Stimulated activated naive CD4-positive, alpha-beta T cell treated with Interleukin-2 at 50 U/mL for 16 hours (primary cell): ENCODE data around the gene LRRN3.
"Not testable (repeated sequence)": the region's sequence is repeated elsewhere in the genome, so short reads cannot be mapped to it uniquely, and the experiment has no call there.

ENCODE experiments used
- DNase-seq: peaks from one replicate; lab custom pipeline; 2025; lab: John Stamatoyannopoulos, UW

The LRRN3 gene

DNA sequence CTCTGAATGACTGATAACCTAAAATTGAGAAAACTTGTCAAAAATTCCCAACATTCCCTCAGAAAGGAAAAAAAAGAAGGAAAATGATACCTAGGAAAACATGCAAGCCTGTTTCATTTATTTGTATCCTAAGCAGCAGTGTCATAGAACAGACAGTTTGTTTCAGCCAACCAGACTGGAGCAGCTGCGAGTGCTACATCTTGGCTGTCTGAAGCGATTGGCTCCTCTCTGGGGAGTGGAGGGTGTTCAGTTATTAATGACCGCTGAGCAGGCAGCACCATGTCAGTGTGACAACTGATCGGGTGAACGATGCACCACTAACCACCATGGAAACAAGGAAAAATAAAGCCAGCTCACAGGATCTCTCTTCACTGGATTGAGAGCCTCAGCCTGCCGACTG, at the start of gene LRRN3:
Gene LRRN3 (plus strand): TSS at position 282 of the 400 bp plus-strand sequence. CDS start 31,646 bp downstream, outside the sequence.
- DNase-seq, result no peak

DNA sequence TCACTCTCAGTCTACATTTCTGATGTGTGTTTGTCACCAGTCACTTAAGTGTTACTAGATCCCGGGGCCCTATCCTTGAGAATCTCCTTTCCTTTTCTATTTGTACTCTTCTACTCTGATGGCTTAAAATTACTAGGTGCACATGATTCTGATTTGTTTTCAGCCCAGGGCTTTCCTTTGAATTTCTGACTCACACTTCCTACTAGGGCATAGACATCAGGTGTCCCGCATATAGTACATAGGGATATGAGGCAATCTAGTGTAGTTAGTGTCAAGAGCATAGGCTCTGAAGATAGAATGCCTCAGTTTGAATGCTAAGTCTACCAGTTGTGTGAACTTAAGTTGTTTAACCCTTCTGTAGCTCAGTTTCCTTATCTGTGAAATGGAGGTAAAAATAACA, 49.4 kb upstream of the LRRN3 start:
- DNase-seq, result no peak

DNA sequence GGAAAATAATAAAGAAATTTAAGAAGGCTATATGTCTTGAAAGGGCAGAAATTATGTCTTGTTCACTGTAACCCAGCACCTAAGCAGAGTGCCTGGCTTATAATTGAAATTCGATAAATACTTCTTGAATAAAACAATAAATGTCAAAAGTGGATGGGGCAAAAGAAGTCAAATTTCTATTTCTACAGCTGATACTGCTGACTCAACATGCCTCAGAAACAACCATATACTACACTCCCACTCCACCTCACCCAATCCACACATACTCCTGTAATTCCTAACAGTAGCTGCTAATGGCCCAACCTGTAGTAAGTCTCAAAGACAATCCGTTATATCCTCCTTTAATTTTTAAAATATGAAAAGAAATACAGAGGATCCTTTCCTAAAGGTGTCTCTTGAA, 48.1 kb upstream of the LRRN3 start:
- no peak for DNase-seq

DNA sequence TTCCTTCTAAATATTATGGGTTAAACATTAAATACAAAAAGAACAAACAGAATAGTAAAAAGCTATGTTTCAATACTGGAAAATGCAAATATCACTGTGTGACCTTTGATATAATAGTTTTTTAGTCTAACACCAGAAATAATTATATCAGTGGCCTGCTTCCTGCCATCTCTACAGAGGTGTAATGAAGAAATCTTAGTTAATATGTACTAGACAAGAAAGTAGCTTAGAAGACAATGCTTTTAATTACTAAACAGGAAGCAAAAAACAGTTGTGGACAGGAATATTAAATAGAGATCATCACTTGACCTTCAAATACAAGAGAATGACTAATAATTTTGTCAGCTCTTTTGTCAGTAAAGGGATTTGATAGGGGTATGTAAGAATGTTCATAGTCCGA, 47.4 kb upstream of the LRRN3 start:
- no peak for DNase-seq

DNA sequence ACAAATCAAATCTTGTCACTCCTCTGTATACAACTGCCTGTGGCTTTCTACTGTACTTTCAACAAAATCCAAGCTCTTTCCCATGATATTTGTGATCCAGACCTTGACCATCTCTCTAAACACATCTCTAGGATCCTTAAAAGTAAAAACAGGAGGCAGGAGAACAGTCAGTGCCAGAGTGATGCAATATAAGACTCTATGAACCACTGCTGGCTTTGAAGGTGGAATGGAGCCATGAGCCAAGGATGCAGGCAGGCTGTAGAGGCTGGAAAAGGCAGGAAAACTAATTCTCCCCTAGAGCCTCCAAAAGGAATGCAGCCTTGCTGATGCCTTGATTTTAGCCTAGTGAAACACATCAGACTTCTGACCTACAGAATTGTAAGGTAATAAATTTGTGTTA, 45.5 kb upstream of the LRRN3 start:
- no peak for DNase-seq

DNA sequence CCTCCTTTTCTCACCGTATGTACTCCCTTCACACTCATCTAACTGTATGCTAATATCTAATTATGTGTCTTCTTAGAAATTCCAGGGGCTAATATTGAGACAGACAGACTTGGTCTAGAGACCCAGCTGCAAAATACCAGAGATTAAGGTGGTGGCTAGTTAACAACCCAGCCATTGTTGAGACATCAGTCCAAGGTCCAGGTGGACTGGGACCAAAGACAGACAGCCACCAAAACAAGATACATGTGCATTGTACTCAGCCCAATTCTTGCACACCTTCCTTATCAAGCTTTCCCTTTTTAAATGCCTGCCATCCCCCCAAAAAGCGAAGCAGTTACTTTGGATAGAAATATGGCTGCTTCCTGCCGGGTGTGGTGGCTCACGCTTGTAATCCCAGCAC, 43.3 kb upstream of the LRRN3 start:
- no peak for DNase-seq

DNA sequence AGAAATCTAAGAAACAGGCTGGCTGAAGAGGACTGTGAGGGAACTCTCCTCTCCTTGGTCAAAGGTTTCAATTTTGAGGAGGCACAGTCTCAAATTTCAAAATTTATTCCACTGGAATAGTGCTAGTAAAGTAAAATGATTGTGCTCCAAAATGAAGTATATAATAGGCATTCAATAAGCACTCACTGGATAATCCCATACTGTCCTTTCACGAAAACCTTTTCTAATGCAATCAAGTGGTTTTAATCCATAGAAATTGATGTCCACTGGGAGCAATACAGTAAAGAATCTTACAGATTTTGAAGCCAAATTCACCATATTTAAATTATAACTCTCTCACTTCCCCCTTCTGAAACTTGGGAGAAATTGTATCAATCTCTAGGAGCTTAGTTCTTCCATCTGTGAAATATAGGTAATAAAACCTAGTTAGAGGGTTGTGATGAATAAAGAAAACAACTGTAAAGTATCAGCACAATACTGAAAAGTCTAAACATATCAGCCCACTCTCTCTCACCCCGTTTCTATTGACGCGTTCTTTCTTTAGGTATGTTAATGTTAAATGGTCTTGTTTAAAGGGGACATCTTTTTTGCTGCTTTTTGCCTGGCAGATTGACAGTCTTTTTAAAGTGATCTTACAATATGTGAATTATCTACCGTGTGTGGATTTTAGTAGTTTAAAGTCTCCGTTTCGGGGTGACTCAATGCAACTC, 40.8 kb upstream of the LRRN3 start:
- no peak for DNase-seq

DNA sequence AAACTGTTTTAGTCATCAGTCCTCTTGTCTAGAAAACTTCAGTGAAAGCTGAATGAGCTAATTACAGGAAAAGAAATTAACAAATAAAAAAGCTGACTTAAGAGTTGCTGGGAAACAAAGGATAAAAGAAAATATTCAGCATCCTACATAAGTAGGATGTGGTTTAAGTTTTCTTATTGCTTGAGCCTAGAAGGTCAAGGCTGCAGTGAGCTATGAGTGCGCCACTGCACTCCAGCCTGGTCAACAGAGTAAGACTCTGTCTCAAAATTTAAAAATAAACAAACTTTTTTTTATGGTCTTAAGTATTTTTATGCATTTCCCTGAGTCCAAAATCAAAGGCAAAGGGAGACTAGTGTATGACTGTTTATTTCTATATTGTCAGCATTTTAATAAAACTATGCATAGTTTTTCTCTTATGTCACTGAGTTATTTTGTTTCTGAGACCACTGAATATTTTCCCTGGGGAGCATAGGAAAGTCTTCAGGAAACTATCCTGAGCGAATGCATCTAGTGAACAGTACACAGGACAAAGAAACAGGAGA, 40.0 kb upstream of the LRRN3 start:
- DNase-seq, result no peak

DNA sequence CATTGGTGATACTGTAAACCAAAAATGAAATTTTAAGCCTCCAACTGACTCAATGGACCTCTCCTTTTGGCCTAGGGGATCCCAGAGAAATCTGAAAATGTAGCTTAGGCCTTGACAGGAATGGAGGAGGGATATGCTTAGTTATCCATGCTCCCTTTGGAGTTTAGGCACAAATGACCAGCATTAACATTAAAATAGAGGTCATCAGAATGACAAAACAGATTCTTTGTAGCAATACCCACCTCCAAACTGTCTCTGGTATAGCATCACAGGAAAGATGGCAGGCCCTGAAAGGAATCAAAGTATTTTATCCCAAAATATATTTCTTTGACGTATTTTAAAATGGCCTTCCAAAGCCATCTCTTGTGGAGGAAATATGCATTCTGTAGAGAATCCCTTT, 39.1 kb upstream of the LRRN3 start:
- DNase-seq, result no peak

DNA sequence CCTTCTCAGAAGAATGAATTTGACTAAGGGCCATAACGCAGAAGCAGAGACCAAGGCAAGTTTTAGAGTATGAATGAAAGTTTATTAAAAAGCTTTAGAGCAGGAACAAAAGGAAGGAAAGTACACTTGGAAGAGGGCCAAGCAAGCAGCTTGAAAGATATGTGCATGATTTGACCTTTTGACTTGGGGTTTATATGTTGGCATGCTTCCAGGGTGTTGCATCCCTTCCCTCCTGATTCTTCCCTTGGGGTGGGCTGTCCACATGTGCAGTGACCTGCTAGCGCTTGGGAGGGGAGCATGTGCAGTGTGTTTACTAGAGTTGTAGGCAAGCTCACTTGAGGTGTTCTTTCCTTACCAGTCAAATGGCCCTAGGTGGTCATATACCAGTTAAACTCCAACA, 37.9 kb upstream of the LRRN3 start:
- DNase-seq, result no peak

DNA sequence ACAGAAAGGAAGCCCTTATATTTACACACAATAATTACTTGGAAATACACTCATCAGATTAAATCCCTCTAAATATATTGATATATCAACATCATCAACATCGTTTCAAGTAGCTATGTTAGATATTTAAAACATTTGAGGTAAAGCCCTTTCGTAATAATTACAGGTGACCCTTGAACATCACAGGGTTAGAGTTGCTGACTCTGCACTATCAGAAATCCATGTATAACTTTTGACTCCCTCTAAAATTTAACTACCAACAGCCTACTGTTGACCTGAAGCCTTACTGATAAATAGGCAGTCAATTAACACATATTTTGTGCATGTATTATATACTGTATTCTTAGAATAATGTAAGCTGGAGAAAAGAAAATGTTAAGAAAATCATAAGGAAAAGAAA, 34.6 kb upstream of the LRRN3 start:
- no peak for DNase-seq

DNA sequence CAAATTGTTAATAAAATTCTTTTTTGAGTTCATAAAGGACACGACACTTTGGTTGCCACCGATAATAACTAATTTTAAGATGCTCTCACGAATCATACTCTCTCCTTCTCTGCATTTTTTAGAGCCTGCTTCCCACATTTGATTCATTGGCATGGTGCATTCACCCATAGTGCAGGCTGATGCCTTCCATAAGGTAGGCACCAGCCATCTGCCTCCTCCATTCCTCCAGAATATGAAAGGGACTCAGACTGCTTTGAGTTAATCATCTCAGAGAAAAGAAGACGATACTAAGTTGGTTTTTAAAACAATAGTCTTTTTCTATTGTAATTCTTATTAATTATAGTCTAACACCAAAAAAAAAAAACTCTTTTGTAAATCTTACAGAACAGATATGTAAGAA, 33.9 kb upstream of the LRRN3 start:
- no peak for DNase-seq

DNA sequence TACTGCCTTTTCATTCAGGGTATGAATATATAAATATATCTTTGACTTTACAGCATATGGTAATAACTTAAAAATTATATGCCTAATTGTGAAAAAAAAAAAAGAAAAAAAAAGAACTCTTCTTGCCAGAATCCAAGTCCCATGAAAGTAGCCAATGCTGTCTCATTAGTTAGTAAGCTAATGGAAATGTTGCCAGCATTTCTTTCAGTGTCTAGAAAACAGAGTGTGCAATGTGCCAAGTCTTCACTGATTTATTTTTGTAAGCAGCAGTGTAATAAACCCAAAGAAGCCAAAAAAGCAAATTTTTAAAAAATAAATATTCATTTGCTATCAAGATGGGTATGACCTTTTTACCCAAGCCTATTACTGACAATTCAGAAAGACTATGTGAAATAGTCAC, 31.1 kb upstream of the LRRN3 start:
- DNase-seq, result no peak

DNA sequence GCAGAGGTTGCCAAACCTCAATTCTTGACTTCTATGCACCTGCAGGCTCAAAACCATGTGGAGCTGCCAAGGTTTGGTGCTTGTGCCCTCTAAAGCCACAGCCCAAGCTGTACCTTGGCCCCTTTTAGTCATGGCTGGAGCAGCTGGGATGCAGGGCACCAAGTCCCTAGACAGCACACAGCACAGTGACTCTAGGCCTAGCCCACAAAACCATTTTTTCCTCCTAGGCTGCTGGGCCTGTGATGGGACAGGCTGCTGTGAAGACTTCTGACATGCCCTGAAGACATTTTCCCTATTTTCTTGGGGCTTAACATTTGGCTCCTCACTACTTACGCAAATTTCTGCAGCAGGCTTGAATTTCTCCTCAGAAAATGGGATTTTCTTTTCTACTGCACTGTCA, 27.8 kb upstream of the LRRN3 start:
- no peak for DNase-seq

DNA sequence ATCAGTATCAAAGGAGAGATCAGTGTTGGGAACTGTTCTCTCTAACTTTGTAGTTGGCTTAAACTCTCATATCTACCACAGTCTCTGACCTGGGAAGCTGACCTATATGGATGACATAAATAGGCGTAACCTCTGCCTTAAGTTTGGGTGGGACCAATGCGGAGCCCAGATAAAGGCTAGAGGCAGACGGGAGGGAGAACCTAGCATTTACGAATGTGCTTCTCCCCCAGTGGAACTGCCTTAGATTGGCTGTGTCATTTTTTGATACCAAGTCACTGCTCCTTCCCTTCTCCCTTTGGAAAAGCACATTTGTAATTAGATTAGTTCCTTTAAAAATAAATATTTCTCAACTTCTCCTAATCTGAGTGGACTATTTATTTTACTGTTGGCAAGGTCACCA, 23.7 kb upstream of the LRRN3 start:
- DNase-seq, result no peak

DNA sequence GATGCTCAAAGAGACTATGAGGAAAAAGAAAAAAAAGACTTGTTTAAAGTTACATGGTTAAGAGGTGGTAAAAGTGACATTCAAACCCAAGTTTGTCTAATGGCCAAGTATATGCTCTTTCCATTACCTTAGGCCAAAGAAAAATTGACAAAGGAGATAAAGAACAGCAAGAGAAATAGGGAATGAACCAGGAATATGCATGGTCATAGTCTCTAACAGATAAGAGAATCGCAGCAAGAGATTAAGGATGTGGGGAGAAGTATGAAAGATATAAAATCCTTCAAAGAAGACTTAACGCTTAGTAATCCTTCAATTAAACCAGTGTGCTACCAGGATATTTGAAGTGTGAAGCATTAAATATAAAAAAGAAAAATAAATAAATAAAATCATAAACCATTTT, 23.2 kb upstream of the LRRN3 start:
- no peak for DNase-seq

DNA sequence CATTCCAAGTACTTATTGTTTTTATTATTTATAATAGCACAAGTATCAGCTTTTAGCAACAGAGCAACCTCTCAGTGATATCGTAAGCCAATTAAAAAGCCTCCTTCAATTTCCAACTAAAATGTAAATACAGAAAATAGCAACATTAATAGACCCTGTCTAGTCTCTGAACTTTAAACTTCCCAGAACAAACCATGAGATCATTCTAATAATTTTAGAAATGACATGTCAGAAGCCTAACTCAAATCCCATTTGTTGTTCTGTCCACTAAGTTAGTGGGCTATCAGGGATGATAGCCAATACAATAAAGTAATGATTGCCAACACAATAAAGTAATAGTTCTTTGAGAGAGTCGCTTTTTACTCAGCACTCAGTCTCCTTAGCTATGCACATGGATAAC, 22.3 kb upstream of the LRRN3 start:
- no peak for DNase-seq

DNA sequence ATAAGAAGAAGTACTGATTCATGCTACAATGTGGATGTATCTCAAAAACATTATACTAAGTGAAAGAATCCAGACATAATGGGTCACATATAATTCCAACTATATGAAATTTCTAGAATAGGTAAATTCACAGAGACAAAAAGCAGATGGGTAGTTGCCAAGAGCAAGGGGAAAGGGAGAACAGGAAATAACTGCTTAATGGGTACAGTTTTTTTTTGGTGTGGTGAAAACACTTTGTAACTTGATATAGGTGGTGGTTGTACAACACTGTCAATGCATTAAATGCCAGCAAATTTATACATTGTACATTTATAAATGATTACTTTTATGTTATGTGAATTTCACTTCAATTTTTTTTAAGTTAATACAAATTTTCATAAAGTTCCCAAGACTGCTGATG, 19.4 kb upstream of the LRRN3 start:
- DNase-seq, result no peak

DNA sequence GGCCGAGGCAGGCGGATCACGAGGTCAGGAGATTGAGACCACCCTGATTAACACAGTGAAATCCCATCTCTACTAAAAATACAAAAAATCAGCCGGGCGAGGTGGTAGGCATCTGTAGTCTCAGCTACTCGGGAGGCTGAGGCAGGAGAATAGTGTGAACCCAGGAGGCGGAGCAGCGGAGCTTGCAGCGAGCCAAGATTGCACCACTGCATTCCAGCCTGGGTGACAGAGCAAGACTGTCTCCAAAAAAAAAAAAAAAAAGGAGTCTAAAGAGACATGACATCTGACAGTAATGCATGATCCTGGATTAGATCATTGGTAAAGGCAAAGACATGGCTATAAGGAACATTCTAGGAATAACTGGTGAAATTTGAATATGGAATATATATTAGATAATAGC, 18.3 kb upstream of the LRRN3 start:
- not testable (repeated sequence) for DNase-seq

DNA sequence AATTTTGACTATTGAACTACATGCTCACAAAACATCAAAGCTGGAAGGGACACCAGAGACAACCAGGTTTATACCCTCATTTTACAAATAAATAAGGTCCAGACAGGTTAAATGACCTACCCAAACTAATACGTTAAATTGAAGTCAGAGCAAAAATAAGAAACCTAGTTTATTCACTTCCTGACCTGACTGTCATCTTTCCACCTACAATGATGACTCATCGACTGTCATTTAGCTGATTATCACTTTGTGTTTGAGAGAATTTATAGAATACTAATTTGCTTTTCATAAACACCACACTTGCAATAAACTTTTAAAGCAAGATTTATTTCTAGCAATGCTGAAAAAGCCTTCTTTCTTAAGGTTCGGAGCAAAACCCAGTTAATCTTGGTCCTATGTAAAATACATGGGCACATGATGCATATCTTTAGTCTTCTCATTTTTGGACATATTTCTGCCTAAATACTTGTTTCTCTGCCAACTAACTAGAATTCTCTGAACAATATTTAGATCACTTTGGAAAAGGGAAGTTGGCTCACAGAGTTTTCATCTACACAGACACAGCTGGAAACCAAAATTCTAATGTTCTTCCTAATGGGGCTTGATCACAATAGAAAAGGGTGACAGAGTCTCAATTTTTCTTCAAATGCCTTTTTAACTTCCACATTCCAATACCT, 16.7 kb upstream of the LRRN3 start:
- no peak for DNase-seq

DNA sequence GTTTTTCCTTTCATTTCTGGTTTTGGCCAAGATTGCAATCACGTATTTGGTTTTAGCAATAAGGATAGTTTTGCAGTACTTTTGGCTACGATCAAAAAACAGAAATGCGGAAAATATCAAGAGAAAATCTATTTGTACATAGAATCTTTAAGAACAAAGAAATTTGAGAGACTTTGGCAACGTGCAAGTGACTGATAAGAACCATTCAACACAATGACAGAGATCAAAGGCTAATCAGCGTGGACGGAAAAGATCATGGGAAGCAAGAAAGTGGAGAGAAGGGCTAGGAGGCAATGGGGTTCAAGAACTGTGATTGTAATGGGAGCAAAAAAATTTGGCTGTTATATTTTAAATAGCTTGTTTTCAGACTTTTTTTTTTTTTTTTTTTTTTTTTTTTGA, 16.2 kb upstream of the LRRN3 start:
- no peak for DNase-seq

DNA sequence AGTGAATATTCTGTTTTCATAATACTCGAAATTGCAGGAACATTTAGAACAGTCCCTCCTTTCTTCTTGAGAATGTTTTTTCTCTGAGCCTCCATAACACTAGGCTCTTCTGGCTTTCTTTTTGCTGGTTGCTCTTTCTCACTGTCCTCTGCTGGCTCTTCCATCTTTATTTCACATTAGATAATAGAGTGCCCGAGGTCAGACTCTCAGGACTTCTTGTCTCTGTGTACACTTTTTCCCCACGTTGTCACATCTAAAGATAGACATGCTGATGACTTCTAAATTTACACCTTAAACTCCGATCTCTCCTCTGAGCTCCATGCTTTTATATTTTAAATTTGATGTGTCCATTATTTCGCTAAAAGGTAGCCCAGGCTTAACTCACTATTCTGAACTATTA, 15.4 kb upstream of the LRRN3 start:
- no peak for DNase-seq

DNA sequence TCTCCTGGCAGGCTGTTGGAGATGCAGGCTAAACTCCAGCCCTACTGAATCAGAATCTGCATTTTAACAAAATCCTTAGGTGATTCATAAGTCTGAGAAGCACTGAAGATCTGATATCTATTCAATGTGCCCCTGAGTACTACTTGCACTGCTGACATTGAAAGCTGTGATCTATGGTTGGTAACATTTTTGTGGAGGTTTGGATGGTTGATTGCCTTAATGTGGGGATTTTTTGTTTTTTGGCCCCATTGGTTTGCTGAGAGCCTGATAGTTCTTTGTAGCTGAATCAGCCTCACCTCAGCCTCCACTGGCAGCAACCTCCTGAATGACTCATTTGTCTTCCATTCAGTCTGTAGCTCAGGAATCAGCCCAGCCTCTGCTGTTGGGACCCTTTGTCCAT, 14.7 kb upstream of the LRRN3 start:
- no peak for DNase-seq

DNA sequence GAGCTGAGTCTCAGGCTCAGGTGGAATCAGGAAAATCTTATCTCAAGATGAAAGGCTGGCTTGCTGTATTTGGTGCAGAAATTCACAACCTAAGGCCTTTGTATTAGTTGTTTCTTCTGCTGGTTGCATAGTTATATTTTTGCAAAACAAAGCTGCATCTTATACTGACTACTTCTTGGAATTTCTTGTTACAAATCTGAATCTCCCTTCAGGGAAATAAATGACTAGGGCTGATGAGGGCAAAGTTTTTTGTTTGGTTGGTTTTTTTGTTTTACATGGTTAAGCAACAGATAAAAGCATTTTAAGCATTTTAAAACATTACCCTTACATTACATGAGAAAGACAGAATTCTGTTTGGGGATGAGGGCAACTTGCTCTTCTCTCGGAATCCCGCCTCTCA, 13.9 kb upstream of the LRRN3 start:
- DNase-seq, result no peak
